GM12878 (cell line): ENCODE measurements around the gene STON2. TPM values are rescaled to one million over a fixed set of nuclear protein-coding genes. Genes with fewer than 3 reads are reported as not detected.

ENCODE experiments used
- ATAC-seq: fragments of 200-7000 bp; cut with Tn5 transposase; 3 replicates; pipeline ENCODE4 v1.9.1; 2020; ENCODE audit warnings: mild to moderate bottlenecking, moderate library complexity
- BruUV-seq: library from RNA; stranded (reverse); fragments of 400-500 nt; replicated peaks from 2 replicates; lab custom pipeline; 2021; lab: Mats Ljungman, UMichigan
- CTCF ChIA-PET: fragments of 300-600 bp; sonication (Branson Sonifier 250); formaldehyde crosslinking; extraction: SDS; loops from one replicate; lab custom pipeline; 2021; ENCODE audit warnings: inconsistent platforms; lab: Yijun Ruan, JAX
- POLR2A ChIA-PET: fragments of 350-600 bp; formaldehyde crosslinking; extraction: SDS; loops from one replicate; lab custom pipeline; 2021; ENCODE audit warnings: inconsistent platforms; lab: Charles Lee
- RAD21 ChIA-PET: fragments of 300-600 bp; sonication (Branson Sonifier 250); formaldehyde crosslinking; loops from one replicate; lab custom pipeline; 2023; ENCODE audit warnings: antibody characterized with exemption; ENCODE audit not compliant: unreplicated experiment; lab: Charles Lee
- SMC1A ChIA-PET: fragments of 300-600 bp; sonication (Branson Sonifier 250); formaldehyde crosslinking; loops from one replicate; lab custom pipeline; 2023; ENCODE audit not compliant: unreplicated experiment, uncharacterized antibody; lab: Charles Lee
- DNase-seq: peaks from one replicate; pipeline ENCODE4 v3.0.0-alpha.2; 2011; ENCODE audit warnings: low read depth, low spot score
- FAIRE-seq: peaks from 3 replicates; lab custom pipeline; 2011; peaks lifted over from hg19 to GRCh38; lab: Jason Lieb, UNC
- H2AFZ ChIP-seq: 2 replicates; pipeline ENCODE4 v1.6.0; 2011; ENCODE audit warnings: low read depth, low read length, control low read depth; ENCODE audit not compliant: control insufficient read depth
- H3K27ac ChIP-seq: 2 replicates; pipeline ENCODE4 v1.5.1; 2011; ENCODE audit warnings: control low read depth; ENCODE audit not compliant: control insufficient read depth, insufficient read depth
- H3K27me3 ChIP-seq, 2 experiments: replicated peaks in 1 of 2; 2 replicates each; pipeline versions ENCODE4 v1.6.0 to v1.6.1; 2011; ENCODE audit warnings: low read length in 1 of 2; ENCODE audit not compliant: control insufficient read depth in 2 of 2, insufficient read depth in 2 of 2
- H3K36me3 ChIP-seq, 2 experiments: 2 replicates each; pipeline ENCODE4 v1.5.1; 2011; ENCODE audit warnings: low read length in 1 of 2; ENCODE audit not compliant: control insufficient read depth in 2 of 2, insufficient read depth in 2 of 2
- H3K4me1 ChIP-seq: 2 replicates; pipeline ENCODE4 v1.6.1; 2011; ENCODE audit warnings: mild to moderate bottlenecking, low read length, moderate library complexity, mixed read lengths; ENCODE audit not compliant: control insufficient read depth, insufficient read depth
- H3K4me2 ChIP-seq: 2 replicates; pipeline ENCODE4 v1.6.0; 2011; ENCODE audit warnings: control low read depth; ENCODE audit not compliant: control insufficient read depth, insufficient read depth
- H3K4me3 ChIP-seq: fragments of 200-600 bp; sonication (generic); 2 replicates; pipeline ENCODE4 v1.5.1; 2016
- H3K79me2 ChIP-seq: 2 replicates; pipeline ENCODE4 v1.6.0; 2011; ENCODE audit warnings: low read length; ENCODE audit not compliant: control insufficient read depth, insufficient read depth
- H3K9ac ChIP-seq: 2 replicates; pipeline ENCODE4 v1.8.0; 2011; ENCODE audit warnings: low read length, control low read depth, mixed read lengths; ENCODE audit not compliant: control insufficient read depth, insufficient read depth
- H3K9me3 ChIP-seq: replicated peaks from 3 replicates; pipeline ENCODE4 v1.5.1; 2011; ENCODE audit warnings: mild to moderate bottlenecking, low read length; ENCODE audit not compliant: control insufficient read depth, insufficient read depth
- H4K20me1 ChIP-seq: 2 replicates; pipeline ENCODE4 v1.6.0; 2011; ENCODE audit not compliant: control insufficient read depth, insufficient read depth
- BCL11A ChIP-seq: IDR thresholded peaks from 2 replicates; pipeline ENCODE4 v1.6.1; 2011; ENCODE audit warnings: low read depth, low read length
- FOXK2 ChIP-seq: fragments of 450-650 bp; IDR thresholded peaks from 2 replicates; pipeline ENCODE4 v1.6.1; 2017; ENCODE audit warnings: mild to moderate bottlenecking, moderate library complexity
- GATAD2B ChIP-seq: fragments of 450-650 bp; conservative IDR thresholded peaks from 2 replicates; pipeline ENCODE4 v1.6.1; 2017; ENCODE audit warnings: low read depth, mild to moderate bottlenecking, moderate library complexity
- KDM1A ChIP-seq: fragments of 200-600 bp; sonication (generic); IDR thresholded peaks from 2 replicates; pipeline ENCODE4 v1.6.1; 2016; ENCODE audit warnings: borderline replicate concordance
- NR2C2 ChIP-seq: IDR thresholded peaks from 2 replicates; pipeline ENCODE4 v1.6.1; 2011; ENCODE audit warnings: borderline replicate concordance, low read depth; ENCODE audit not compliant: control insufficient read depth, insufficient read length
- NR2F1 ChIP-seq: fragments of 450-650 bp; conservative IDR thresholded peaks from 2 replicates; pipeline ENCODE4 v1.6.1; 2017; ENCODE audit warnings: mild to moderate bottlenecking
- SIX5 ChIP-seq: IDR thresholded peaks from 2 replicates; pipeline ENCODE4 v1.6.1; 2011; ENCODE audit warnings: mild to moderate bottlenecking, low read depth, low read length, moderate library complexity; ENCODE audit not compliant: severe bottlenecking
- SREBF1 ChIP-seq: IDR thresholded peaks from 2 replicates; pipeline ENCODE4 v1.6.1; 2012; ENCODE audit warnings: mild to moderate bottlenecking, low read length
- TCF7 ChIP-seq: IDR thresholded peaks from 2 replicates; pipeline ENCODE4 v1.6.1; 2014; ENCODE audit warnings: antibody characterized with exemption, borderline replicate concordance
- WRNIP1 ChIP-seq: IDR thresholded peaks from 2 replicates; pipeline ENCODE4 v1.6.1; 2011; ENCODE audit warnings: low read depth, low read length, improper control_type of control experiment, borderline replicate concordance
- YBX1 ChIP-seq: fragments of 450-650 bp; IDR thresholded peaks from 2 replicates; pipeline ENCODE4 v1.6.1; 2016; ENCODE audit warnings: antibody characterized with exemption
- ZZZ3 ChIP-seq: IDR thresholded peaks from 2 replicates; pipeline ENCODE4 v1.6.1; 2011; ENCODE audit warnings: low read depth; ENCODE audit not compliant: control insufficient read depth, insufficient read length
- WGBS: methylation state at CpG from one replicate; pipeline ENCODE4 v1.1.6; 2016; ENCODE audit warnings: low lambda C conversion rate; ENCODE audit not compliant: insufficient replicate concordance, insufficient coverage; ENCODE audit errors: missing lambda C conversion rate; 5-methylcytosine and 5-hydroxymethylcytosine counted together
- in situ Hi-C: fragments of 300-500 bp; cut with MboI; formaldehyde crosslinking; loops from 9 replicates; pipeline ENCODE4 v1.14.3; 2018; ENCODE audit warnings: mixed read lengths
- intact Hi-C: fragments of 100-400 bp; cut with micrococcal nuclease; formaldehyde crosslinking; loops from one replicate; pipeline ENCODE4 v1.14.2; 2022; ENCODE audit not compliant: unreplicated experiment
- polyA plus RNA-seq, 11 experiments: library from polyadenylated mRNA; depleted of rRNA in 4 of 11; unstranded in 6 of 11; stranded (reverse) in 5 of 11; fragments of >200 nt; fragmentation: Nextera tagmentation in 4 of 11; fragmentation: Illumina TruSeq in 1 of 11; extraction: Ambion mirVana in 4 of 11; extraction: Trizol in 1 of 11; gene quantifications; 1 replicate in 1 of 11; 2 replicates in 10 of 11; pipeline versions ENCODE4 v1.2.1 to v1.2.3, GENCODE V29; 2011 to 2016; ENCODE audit warnings: inconsistent platforms in 2 of 11, missing spikeins in 2 of 11, low read depth in 1 of 11
- total RNA-seq, 4 experiments: library from RNA; depleted of rRNA in 3 of 4; stranded (reverse); fragments of >200 nt in 3 of 4; fragmentation: Illumina TruSeq in 1 of 4; extraction: Trizol in 1 of 4; gene quantifications; 2 replicates each; pipeline versions ENCODE4 v1.2.1 to v1.2.3, GENCODE V29; 2013 to 2021
- TF ChIP-seq, protein P1 (sequence below): fragments of 450-650 bp; IDR thresholded peaks from 2 replicates; pipeline ENCODE4 v1.6.1; 2017; ENCODE audit warnings: mild to moderate bottlenecking, low read depth, inconsistent platforms; ENCODE audit not compliant: poor library complexity, severe bottlenecking
- TF ChIP-seq, protein P2 (sequence below): fragments of 450-650 bp; IDR thresholded peaks from 2 replicates; pipeline ENCODE4 v1.6.1; 2018; ENCODE audit warnings: borderline replicate concordance, mild to moderate bottlenecking; ENCODE audit not compliant: partially characterized antibody
- TF ChIP-seq, protein P3 (sequence below): IDR thresholded peaks from 2 replicates; pipeline ENCODE4 v1.6.1; 2011; ENCODE audit warnings: borderline replicate concordance, low read depth, mild to moderate bottlenecking, moderate library complexity, low read length; ENCODE audit not compliant: insufficient read depth, poor library complexity, severe bottlenecking

STON2 gene
- total and polyA plus RNA-seq, 10 of the 15 experiments (the other 5 are each of a cell fraction or from before 2014, with no cell fraction given) = 0.03 to 0.13 (median 0.03) TPM; not detected in 7

DNA sequence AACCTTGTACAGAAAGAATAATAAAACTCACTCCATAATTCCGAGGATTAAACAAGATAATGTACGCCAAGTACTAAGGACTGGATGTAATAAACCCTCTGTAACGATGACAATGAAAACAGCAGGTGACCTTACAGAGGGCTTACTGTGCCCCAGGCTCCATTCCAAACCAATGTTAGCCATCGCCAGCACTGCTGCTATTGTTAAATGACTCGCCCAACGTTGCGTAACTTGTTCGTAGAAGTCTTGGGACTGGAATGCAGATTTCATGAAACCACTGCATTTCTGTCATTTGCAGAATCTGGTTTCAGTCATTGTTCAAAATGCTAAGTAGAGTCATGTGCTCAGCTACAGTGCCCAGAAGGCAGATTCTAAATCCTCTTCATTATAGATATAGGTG is 728 bp upstream of the STON2 start:
- no peaks in the 10 kb centered on the region for H3K36me3 ChIP-seq
- no TSS peak for BruUV-seq
- no peaks in the 10 kb centered on the region for H4K20me1 ChIP-seq
- no peaks in the 10 kb centered on the region for H3K4me1 ChIP-seq
- H3K27me3 ChIP-seq = no peaks in the 10 kb centered on the region
- DNase-seq (no peak), ATAC-seq (no peak), FAIRE-seq (no peak)
- RAD21 ChIA-PET = no interaction called here
- in situ Hi-C loops (no loop called here), intact Hi-C loops (no loop called here)
- H3K4me3 ChIP-seq = no peak overlapping the region
- H3K4me2 ChIP-seq = no peak overlapping the region
- SMC1A ChIA-PET = no interaction called here
- no peaks in the 10 kb centered on the region for H3K9me3 ChIP-seq
- no peaks in the 10 kb centered on the region for H3K79me2 ChIP-seq
- POLR2A ChIA-PET = no interaction called here
- CTCF ChIA-PET = no interaction called here
- no peak overlapping the region for H2AFZ ChIP-seq
- no peak overlapping the region for H3K27ac ChIP-seq
- no peak for TF ChIP-seq WRNIP1
- TF ChIP-seq, protein P1, sequence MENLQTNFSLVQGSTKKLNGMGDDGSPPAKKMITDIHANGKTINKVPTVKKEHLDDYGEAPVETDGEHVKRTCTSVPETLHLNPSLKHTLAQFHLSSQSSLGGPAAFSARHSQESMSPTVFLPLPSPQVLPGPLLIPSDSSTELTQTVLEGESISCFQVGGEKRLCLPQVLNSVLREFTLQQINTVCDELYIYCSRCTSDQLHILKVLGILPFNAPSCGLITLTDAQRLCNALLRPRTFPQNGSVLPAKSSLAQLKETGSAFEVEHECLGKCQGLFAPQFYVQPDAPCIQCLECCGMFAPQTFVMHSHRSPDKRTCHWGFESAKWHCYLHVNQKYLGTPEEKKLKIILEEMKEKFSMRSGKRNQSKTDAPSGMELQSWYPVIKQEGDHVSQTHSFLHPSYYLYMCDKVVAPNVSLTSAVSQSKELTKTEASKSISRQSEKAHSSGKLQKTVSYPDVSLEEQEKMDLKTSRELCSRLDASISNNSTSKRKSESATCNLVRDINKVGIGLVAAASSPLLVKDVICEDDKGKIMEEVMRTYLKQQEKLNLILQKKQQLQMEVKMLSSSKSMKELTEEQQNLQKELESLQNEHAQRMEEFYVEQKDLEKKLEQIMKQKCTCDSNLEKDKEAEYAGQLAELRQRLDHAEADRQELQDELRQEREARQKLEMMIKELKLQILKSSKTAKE = no peak
- TF ChIP-seq, protein P2, sequence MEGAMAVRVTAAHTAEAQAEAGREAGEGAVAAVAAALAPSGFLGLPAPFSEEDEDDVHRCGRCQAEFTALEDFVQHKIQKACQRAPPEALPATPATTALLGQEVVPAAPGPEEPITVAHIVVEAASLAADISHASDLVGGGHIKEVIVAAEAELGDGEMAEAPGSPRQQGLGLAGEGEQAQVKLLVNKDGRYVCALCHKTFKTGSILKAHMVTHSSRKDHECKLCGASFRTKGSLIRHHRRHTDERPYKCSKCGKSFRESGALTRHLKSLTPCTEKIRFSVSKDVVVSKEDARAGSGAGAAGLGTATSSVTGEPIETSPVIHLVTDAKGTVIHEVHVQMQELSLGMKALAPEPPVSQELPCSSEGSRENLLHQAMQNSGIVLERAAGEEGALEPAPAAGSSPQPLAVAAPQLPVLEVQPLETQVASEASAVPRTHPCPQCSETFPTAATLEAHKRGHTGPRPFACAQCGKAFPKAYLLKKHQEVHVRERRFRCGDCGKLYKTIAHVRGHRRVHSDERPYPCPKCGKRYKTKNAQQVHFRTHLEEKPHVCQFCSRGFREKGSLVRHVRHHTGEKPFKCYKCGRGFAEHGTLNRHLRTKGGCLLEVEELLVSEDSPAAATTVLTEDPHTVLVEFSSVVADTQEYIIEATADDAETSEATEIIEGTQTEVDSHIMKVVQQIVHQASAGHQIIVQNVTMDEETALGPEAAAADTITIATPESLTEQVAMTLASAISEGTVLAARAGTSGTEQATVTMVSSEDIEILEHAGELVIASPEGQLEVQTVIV = no peak
- TF ChIP-seq KDM1A = no peak
- no peak for TF ChIP-seq ZZZ3
- TF ChIP-seq NR2C2 = no peak
- TF ChIP-seq SREBF1 = no peak
- TF ChIP-seq, protein P3, sequence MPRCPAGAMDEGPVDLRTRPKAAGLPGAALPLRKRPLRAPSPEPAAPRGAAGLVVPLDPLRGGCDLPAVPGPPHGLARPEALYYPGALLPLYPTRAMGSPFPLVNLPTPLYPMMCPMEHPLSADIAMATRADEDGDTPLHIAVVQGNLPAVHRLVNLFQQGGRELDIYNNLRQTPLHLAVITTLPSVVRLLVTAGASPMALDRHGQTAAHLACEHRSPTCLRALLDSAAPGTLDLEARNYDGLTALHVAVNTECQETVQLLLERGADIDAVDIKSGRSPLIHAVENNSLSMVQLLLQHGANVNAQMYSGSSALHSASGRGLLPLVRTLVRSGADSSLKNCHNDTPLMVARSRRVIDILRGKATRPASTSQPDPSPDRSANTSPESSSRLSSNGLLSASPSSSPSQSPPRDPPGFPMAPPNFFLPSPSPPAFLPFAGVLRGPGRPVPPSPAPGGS = no peak
- TF ChIP-seq BCL11A = no peak
- TF ChIP-seq SIX5 = no peak
- TF ChIP-seq NR2F1 = no peak
- TF ChIP-seq FOXK2 = no peak
- TF ChIP-seq GATAD2B = no peak
- no peak for TF ChIP-seq TCF7
- no peak for TF ChIP-seq YBX1
- no peak overlapping the region for H3K9ac ChIP-seq
- WGBS = 50% methylated on average over 8 of the region's 8 CpGs
